ENCODE measurements around the gene CCDC57.

CCDC57 gene

GRCh38 chr17:82246365-82247181 lies 33.9 kb upstream of the CCDC57 start:
- DNase-seq: no peak

- no peak for DNase-seq
Measured at GRCh38 chr17:82246040-82246364, 33.4 kb upstream of the CCDC57 start.

- DNase-seq: no peak
Measured at GRCh38 chr17:82245134-82246039, 32.7 kb upstream of the CCDC57 start.

- DNase-seq: no peak
Measured at GRCh38 chr17:82244413-82245133, 31.9 kb upstream of the CCDC57 start.

GRCh38 chr17:82243648-82244412 lies 31.2 kb upstream of the CCDC57 start:
- DNase-seq: no peak

- peak; percentile 88 for DNase-seq
Measured at GRCh38 chr17:82242977-82243647, 30.5 kb upstream of the CCDC57 start.

- DNase-seq: no peak
Measured at GRCh38 chr17:82242698-82242976, 30.0 kb upstream of the CCDC57 start.

GRCh38 chr17:82241926-82242697 lies 29.5 kb upstream of the CCDC57 start:
- DNase-seq: no peak

- DNase-seq: no peak
Measured at GRCh38 chr17:82241183-82241925, 28.7 kb upstream of the CCDC57 start.

- DNase-seq: no peak
Measured at GRCh38 chr17:82240506-82241182, 28.0 kb upstream of the CCDC57 start.

GRCh38 chr17:82239926-82240505 lies 27.4 kb upstream of the CCDC57 start:
- DNase-seq: no peak

- no peak for DNase-seq
Measured at GRCh38 chr17:82239401-82239925, 26.8 kb upstream of the CCDC57 start.

GRCh38 chr17:82238472-82239201 lies 26.0 kb upstream of the CCDC57 start:
- DNase-seq: peak; percentile 54

GRCh38 chr17:82237746-82238471 lies 25.3 kb upstream of the CCDC57 start:
- DNase-seq: peak; percentile 45

- DNase-seq: no peak
Measured at GRCh38 chr17:82237083-82237745, 24.6 kb upstream of the CCDC57 start.

- peak; percentile 79 for DNase-seq
Measured at GRCh38 chr17:82236142-82236971, 23.7 kb upstream of the CCDC57 start.
